ENCODE results near the gene ADPRHL1. TPM values are rescaled to one million over a fixed set of nuclear protein-coding genes. Genes with fewer than 3 reads are reported as not detected.
"Not testable (repeated sequence)": the region's sequence is repeated elsewhere in the genome, so short reads cannot be mapped to it uniquely, and the experiment has no call there.

ADPRHL1 gene
- total RNA-seq, 2 donors from 2014 or later = 1.6 to 2.9 TPM

GRCh38 chr13:113371061-113371460 lies 82.2 kb downstream of the ADPRHL1 start:
- H3K9me3 Mint-ChIP-seq = peaks cover 1% of the 10 kb centered on the region
- no peak for TF ChIP-seq CTCF (conservative IDR thresholded peaks at IDR 0.05)
- H3K4me1 Mint-ChIP-seq = peaks cover 1% of the 10 kb centered on the region
- DNase-seq = peak; percentile 33
- Histone ChIP-seq H3K9ac (ENCODE audit: extremely low read depth, low read length, poor library complexity, severe bottlenecking) (no peak overlapping the region), H3K4me3 (ENCODE audit: low read length) (no peak overlapping the region), H3K36me3 (ENCODE audit: control insufficient read depth, insufficient read depth, low read length) (no peaks in the 10 kb centered on the region), H3K4me1 (ENCODE audit: control insufficient read depth, insufficient read depth, low read length) (no peaks in the 10 kb centered on the region), H3K27ac (ENCODE audit: low read depth, low read length) (no peak overlapping the region), H3K27me3 (ENCODE audit: control insufficient read depth, insufficient read depth, low read length, poor library complexity, severe bottlenecking) (no peaks in the 10 kb centered on the region), H3K9me3 (ENCODE audit: control insufficient read depth, low read length) (no peaks in the 10 kb centered on the region)
- H3K27me3 Mint-ChIP-seq (ENCODE audit: insufficient read depth) = peaks cover 4% of the 10 kb centered on the region
- H3K27ac Mint-ChIP-seq = no peak overlapping the region
- WGBS, 2 experiments (ENCODE audit: insufficient coverage in 1 of 2, insufficient read length in 1 of 2) = 79 to 84% methylated on average over 5 to 13 of the region's 13 CpGs
- no peak overlapping the region for H3K4me3 Mint-ChIP-seq
- H3K36me3 Mint-ChIP-seq (ENCODE audit: low read depth) = no peaks in the 10 kb centered on the region

- no peaks in the 10 kb centered on the region for H3K4me1 Mint-ChIP-seq
- Histone ChIP-seq H3K9ac (ENCODE audit: extremely low read depth, low read length, poor library complexity, severe bottlenecking) (no peak overlapping the region), H3K4me1 (ENCODE audit: control insufficient read depth, insufficient read depth, low read length) (no peaks in the 10 kb centered on the region), H3K36me3 (ENCODE audit: control insufficient read depth, insufficient read depth, low read length) (no peaks in the 10 kb centered on the region), H3K27ac (ENCODE audit: low read depth, low read length) (no peak overlapping the region), H3K27me3 (ENCODE audit: control insufficient read depth, insufficient read depth, low read length, poor library complexity, severe bottlenecking) (no peaks in the 10 kb centered on the region), H3K9me3 (ENCODE audit: control insufficient read depth, low read length) (no peaks in the 10 kb centered on the region), H3K4me3 (ENCODE audit: low read length) (no peak overlapping the region)
- 86 to 88% methylated on average over 8 to 10 of the region's 10 CpGs for WGBS, 2 experiments (ENCODE audit: insufficient coverage in 1 of 2, insufficient read length in 1 of 2)
- H3K9me3 Mint-ChIP-seq = peaks cover 1% of the 10 kb centered on the region
- no peaks in the 10 kb centered on the region for H3K36me3 Mint-ChIP-seq (ENCODE audit: low read depth)
- TF ChIP-seq CTCF (conservative IDR thresholded peaks at IDR 0.05) = no peak
- H3K27ac Mint-ChIP-seq = no peak overlapping the region
- DNase-seq = peak; percentile 37
- H3K4me3 Mint-ChIP-seq = no peak overlapping the region
- peaks cover 4% of the 10 kb centered on the region for H3K27me3 Mint-ChIP-seq (ENCODE audit: insufficient read depth)
These were observed 83.4 kb downstream of the ADPRHL1 start for GRCh38 chr13:113369881-113370280.

- Mint-ChIP-seq H3K27ac (no peak overlapping the region), H3K36me3 (ENCODE audit: low read depth) (no peaks in the 10 kb centered on the region), H3K4me3 (no peak overlapping the region), H3K4me1 (no peaks in the 10 kb centered on the region), H3K9me3 (peaks cover 1% of the 10 kb centered on the region), H3K27me3 (ENCODE audit: insufficient read depth) (no peaks in the 10 kb centered on the region)
- Histone ChIP-seq H3K27ac (ENCODE audit: low read depth, low read length) (no peak overlapping the region), H3K4me1 (ENCODE audit: control insufficient read depth, insufficient read depth, low read length) (no peaks in the 10 kb centered on the region), H3K4me3 (ENCODE audit: low read length) (no peak overlapping the region), H3K9me3 (ENCODE audit: control insufficient read depth, low read length) (no peaks in the 10 kb centered on the region), H3K27me3 (ENCODE audit: control insufficient read depth, insufficient read depth, low read length, poor library complexity, severe bottlenecking) (no peaks in the 10 kb centered on the region), H3K36me3 (ENCODE audit: control insufficient read depth, insufficient read depth, low read length) (no peaks in the 10 kb centered on the region), H3K9ac (ENCODE audit: extremely low read depth, low read length, poor library complexity, severe bottlenecking) (no peak overlapping the region)
- DNase-seq = no peak
- 92 to 94% methylated on average over 21 to 29 of the region's 29 CpGs for WGBS, 2 experiments (ENCODE audit: insufficient coverage in 1 of 2, insufficient read length in 1 of 2)
- no peak for TF ChIP-seq CTCF (conservative IDR thresholded peaks at IDR 0.05)
These were observed 84.1 kb downstream of the ADPRHL1 start for GRCh38 chr13:113369189-113369588.

GRCh38 chr13:113368353-113368752 lies 84.9 kb downstream of the ADPRHL1 start:
- not testable (repeated sequence) for H3K27ac Mint-ChIP-seq; H3K4me3 Mint-ChIP-seq; H3K9ac ChIP-seq (ENCODE audit: extremely low read depth, low read length, poor library complexity, severe bottlenecking); H3K36me3 ChIP-seq (ENCODE audit: control insufficient read depth, insufficient read depth, low read length); H3K36me3 Mint-ChIP-seq (ENCODE audit: low read depth); DNase-seq; H3K27ac ChIP-seq (ENCODE audit: low read depth, low read length); H3K27me3 Mint-ChIP-seq (ENCODE audit: insufficient read depth); H3K9me3 Mint-ChIP-seq; H3K9me3 ChIP-seq (ENCODE audit: control insufficient read depth, low read length); H3K4me1 Mint-ChIP-seq; H3K27me3 ChIP-seq (ENCODE audit: control insufficient read depth, insufficient read depth, low read length, poor library complexity, severe bottlenecking); H3K4me1 ChIP-seq (ENCODE audit: control insufficient read depth, insufficient read depth, low read length); H3K4me3 ChIP-seq (ENCODE audit: low read length)
- WGBS, 2 experiments (ENCODE audit: insufficient coverage in 1 of 2, insufficient read length in 1 of 2) = 96 to 100% methylated on average over 1 to 6 of the region's 6 CpGs
